Measurements from ENCODE around the gene ADGRA1.

Gene ADGRA1

GRCh38 chr10:133076274-133077038 is 11.3 kb upstream of the ADGRA1 start:
- H3K27ac Mint-ChIP-seq: no peak overlapping the region
- H3K27me3 Mint-ChIP-seq (ENCODE audit: low read depth): no peaks in the 10 kb centered on the region
- no peaks in the 10 kb centered on the region for H3K36me3 Mint-ChIP-seq (ENCODE audit: low read depth)
- no peaks in the 10 kb centered on the region for H3K9me3 Mint-ChIP-seq
- H3K4me1 Mint-ChIP-seq (ENCODE audit: low read depth): no peaks in the 10 kb centered on the region
- H3K4me3 Mint-ChIP-seq: no peak overlapping the region

DNA sequence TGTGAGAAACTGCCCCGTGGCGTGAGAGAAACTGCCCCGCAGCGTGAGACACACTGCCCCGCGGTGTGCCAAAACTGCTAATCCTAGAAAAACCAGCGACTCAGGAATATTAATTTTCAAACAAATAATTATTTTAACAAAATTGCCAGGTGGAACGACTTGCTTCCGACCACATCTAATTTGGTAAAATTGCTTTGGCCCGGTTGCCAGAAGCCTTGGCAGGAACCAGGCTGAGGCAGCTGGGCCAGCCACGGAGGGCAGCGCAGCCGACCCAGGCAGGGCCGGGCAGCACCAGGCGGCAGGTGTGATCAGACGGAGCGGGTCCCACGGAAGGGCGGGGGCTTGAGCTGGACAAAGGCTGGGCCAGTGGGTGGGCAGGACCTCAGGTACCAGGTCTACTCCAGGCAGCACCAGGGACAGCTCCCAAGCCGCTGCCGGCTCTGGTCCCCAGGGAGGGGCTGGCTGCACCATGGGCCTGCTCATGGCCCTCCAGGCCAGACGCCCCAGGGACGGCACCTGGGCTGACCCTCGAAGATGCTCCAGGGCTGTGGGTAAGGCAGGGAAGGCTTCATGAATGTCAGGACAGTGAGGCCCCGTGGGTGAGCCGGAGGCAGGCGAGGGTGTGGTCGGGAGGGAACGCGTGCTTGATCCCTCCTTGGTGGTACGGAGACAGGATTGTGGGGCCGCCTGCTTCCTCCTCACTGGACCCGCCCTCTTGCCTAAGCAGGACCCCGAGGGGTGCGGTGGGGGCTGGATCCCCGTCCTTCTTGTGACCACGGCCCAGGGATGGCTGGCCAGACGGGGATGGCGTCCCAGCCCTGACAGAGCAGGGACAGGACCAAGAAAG is 7.7 kb upstream of the ADGRA1 start:
- no peaks in the 10 kb centered on the region for H3K36me3 Mint-ChIP-seq (ENCODE audit: low read depth)
- no peak overlapping the region for H3K27ac Mint-ChIP-seq
- no peak overlapping the region for H3K4me3 Mint-ChIP-seq
- no peaks in the 10 kb centered on the region for H3K4me1 Mint-ChIP-seq (ENCODE audit: low read depth)
- no peaks in the 10 kb centered on the region for H3K27me3 Mint-ChIP-seq (ENCODE audit: low read depth)
- no peaks in the 10 kb centered on the region for H3K9me3 Mint-ChIP-seq

GRCh38 chr10:133080683-133081040 is 7.1 kb upstream of the ADGRA1 start:
- Mint-ChIP-seq H3K27me3 (ENCODE audit: low read depth) (no peaks in the 10 kb centered on the region), H3K9me3 (no peaks in the 10 kb centered on the region), H3K36me3 (ENCODE audit: low read depth) (no peaks in the 10 kb centered on the region), H3K27ac (no peak overlapping the region), H3K4me3 (no peak overlapping the region), H3K4me1 (ENCODE audit: low read depth) (no peaks in the 10 kb centered on the region)

DNA sequence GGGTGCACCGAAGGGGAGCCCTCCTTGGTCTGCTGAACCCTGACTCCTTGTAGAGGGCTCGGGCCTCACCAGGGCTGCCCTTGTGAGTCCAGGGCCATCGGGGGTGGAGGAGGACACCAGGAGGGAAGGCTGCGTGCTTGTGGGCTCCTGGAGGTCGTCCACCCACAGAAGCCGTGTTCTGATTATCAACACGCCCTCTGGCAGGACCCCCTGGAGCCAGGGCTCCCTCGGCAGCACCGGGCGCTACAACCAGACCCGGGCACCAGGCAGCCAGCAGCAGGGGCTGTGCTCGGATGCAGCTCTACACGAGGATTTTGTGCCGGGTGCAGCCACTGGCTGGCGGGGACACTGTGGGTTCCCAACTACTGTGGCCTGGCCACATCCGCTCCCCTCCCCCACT is 6.1 kb upstream of the ADGRA1 start:
- H3K27me3 Mint-ChIP-seq (ENCODE audit: low read depth): peaks cover 2% of the 10 kb centered on the region
- no peak overlapping the region for H3K27ac Mint-ChIP-seq
- no peak overlapping the region for H3K4me3 Mint-ChIP-seq
- no peaks in the 10 kb centered on the region for H3K4me1 Mint-ChIP-seq (ENCODE audit: low read depth)
- no peaks in the 10 kb centered on the region for H3K9me3 Mint-ChIP-seq
- H3K36me3 Mint-ChIP-seq (ENCODE audit: low read depth): no peaks in the 10 kb centered on the region

GRCh38 chr10:133082685-133083421 is 4.9 kb upstream of the ADGRA1 start:
- no peak overlapping the region for H3K4me3 Mint-ChIP-seq
- no peaks in the 10 kb centered on the region for H3K4me1 Mint-ChIP-seq (ENCODE audit: low read depth)
- H3K27ac Mint-ChIP-seq: no peak overlapping the region
- no peaks in the 10 kb centered on the region for H3K36me3 Mint-ChIP-seq (ENCODE audit: low read depth)
- peaks cover 9% of the 10 kb centered on the region for H3K27me3 Mint-ChIP-seq (ENCODE audit: low read depth)
- no peaks in the 10 kb centered on the region for H3K9me3 Mint-ChIP-seq

GRCh38 chr10:133083422-133084100 is 4.2 kb upstream of the ADGRA1 start:
- Mint-ChIP-seq H3K27me3 (ENCODE audit: low read depth) (peaks cover 9% of the 10 kb centered on the region), H3K4me3 (no peak overlapping the region), H3K9me3 (no peaks in the 10 kb centered on the region), H3K27ac (no peak overlapping the region), H3K4me1 (ENCODE audit: low read depth) (no peaks in the 10 kb centered on the region), H3K36me3 (ENCODE audit: low read depth) (no peaks in the 10 kb centered on the region)

- H3K27me3 Mint-ChIP-seq (ENCODE audit: low read depth): peaks cover 9% of the 10 kb centered on the region
- H3K27ac Mint-ChIP-seq: no peak overlapping the region
- no peaks in the 10 kb centered on the region for H3K4me1 Mint-ChIP-seq (ENCODE audit: low read depth)
- H3K36me3 Mint-ChIP-seq (ENCODE audit: low read depth): no peaks in the 10 kb centered on the region
- no peak overlapping the region for H3K4me3 Mint-ChIP-seq
- H3K9me3 Mint-ChIP-seq: no peaks in the 10 kb centered on the region
Measured at GRCh38 chr10:133084491-133084890, 3.2 kb upstream of the ADGRA1 start.

DNA sequence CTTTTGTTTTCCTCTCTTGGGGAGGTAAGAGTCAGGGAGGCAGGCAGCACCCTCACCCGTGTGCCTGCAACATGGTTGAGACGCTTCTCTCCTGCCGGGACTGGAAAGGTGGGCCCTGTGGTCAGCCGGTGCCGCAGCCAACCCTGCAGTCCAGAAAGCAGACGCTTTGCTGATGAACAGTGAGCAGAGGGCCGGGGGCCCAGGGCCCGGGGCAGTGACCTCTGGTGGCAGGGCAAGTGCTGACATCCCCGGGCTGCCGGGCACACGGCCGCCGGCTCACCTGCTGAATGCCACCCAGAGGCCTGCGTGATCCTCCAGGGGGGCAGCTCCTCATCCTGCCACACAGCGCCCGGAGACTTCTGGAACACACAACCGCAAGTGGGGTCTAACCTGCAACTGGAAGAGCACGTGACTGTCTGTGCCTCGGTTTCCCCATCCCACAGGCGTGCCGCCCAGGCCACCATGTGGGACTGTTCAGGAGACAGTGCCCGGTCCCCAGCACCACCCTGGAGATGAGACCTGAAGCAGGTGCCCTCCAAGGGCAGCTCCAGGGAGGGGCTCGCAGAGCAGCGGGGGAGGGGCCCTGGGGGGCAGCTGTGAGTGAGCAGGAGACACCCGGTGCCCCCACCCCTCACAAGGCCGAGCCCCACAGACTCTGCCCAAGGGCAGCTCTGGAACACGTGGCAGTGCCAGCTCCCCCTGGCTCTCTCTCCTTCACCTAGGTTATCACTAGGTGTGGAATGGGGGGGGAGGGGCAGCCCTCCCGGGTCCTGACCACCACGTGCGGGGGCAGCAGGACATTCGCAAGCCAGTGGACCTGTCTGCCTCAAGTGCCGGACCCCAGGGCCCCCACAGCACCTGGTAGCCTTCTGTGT is 2.2 kb upstream of the ADGRA1 start:
- Mint-ChIP-seq H3K4me3 (no peak overlapping the region), H3K36me3 (ENCODE audit: low read depth) (no peaks in the 10 kb centered on the region), H3K9me3 (no peaks in the 10 kb centered on the region), H3K4me1 (ENCODE audit: low read depth) (no peaks in the 10 kb centered on the region), H3K27ac (no peak overlapping the region), H3K27me3 (ENCODE audit: low read depth) (peaks cover 9% of the 10 kb centered on the region)

DNA sequence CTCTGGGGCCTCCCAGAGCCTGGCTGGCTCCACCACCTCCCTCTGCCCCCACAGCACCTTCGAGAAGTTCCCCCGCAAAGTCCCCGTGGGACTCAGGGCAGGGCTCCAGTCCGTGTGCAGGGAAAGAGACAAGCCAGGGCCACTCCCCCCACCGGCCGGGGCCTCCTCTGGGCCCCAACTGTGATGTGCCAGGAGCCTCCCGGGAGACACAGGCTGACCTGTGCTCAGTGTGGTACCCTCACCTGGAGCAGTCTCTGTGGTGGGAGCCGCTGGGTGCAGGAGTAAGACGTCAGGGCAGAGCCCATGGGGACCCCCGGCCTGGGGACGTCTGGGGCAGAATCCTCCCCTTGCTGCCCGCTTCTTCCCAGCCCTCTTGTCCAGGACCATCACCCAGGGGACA is 1.5 kb upstream of the ADGRA1 start:
- Mint-ChIP-seq H3K27me3 (ENCODE audit: low read depth) (peaks cover 11% of the 10 kb centered on the region), H3K4me1 (ENCODE audit: low read depth) (no peaks in the 10 kb centered on the region), H3K36me3 (ENCODE audit: low read depth) (no peaks in the 10 kb centered on the region), H3K4me3 (no peak overlapping the region), H3K27ac (no peak overlapping the region), H3K9me3 (no peaks in the 10 kb centered on the region)

DNA sequence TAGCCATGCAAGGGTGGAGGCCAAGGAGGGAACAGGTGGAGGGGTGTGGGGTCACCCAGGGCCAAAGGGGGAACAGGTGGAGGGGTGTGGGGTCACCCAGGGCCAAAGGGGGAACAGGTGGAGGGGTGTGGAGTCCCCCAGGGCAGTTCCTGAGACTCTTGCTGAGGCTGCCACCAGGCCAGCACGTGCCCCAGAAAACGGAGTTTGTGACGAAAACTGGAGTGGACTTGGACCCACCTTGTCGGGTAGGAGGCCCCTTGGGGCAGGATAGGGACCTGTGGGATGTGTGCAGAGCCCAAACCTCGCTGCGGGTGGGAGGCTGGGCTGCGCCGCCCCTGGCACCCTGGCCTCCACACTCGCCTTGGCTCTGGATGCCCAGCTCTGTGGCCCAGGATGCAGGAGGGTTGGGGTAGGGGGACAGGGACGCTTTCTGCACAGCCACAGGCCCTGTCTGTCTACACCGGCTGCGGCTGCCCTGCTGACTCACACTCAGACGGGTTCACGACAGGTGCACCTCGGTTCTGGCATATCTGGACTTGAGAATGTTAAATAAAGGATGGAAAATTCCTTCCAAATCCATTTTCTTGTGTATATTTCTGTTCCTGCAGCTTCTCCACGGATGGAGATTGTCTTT is 562 bp upstream of the ADGRA1 start:
- Mint-ChIP-seq H3K36me3 (ENCODE audit: low read depth) (no peaks in the 10 kb centered on the region), H3K27me3 (ENCODE audit: low read depth) (peaks cover 13% of the 10 kb centered on the region), H3K9me3 (no peaks in the 10 kb centered on the region), H3K27ac (no peak overlapping the region), H3K4me3 (no peak overlapping the region), H3K4me1 (ENCODE audit: low read depth) (no peaks in the 10 kb centered on the region)

- Mint-ChIP-seq H3K27ac (no peak overlapping the region), H3K27me3 (ENCODE audit: low read depth) (peaks cover 13% of the 10 kb centered on the region), H3K9me3 (no peaks in the 10 kb centered on the region), H3K36me3 (ENCODE audit: low read depth) (no peaks in the 10 kb centered on the region), H3K4me1 (ENCODE audit: low read depth) (no peaks in the 10 kb centered on the region), H3K4me3 (no peak overlapping the region)
Measured at GRCh38 chr10:133088179-133088955, 643 bp downstream of the ADGRA1 start.

DNA sequence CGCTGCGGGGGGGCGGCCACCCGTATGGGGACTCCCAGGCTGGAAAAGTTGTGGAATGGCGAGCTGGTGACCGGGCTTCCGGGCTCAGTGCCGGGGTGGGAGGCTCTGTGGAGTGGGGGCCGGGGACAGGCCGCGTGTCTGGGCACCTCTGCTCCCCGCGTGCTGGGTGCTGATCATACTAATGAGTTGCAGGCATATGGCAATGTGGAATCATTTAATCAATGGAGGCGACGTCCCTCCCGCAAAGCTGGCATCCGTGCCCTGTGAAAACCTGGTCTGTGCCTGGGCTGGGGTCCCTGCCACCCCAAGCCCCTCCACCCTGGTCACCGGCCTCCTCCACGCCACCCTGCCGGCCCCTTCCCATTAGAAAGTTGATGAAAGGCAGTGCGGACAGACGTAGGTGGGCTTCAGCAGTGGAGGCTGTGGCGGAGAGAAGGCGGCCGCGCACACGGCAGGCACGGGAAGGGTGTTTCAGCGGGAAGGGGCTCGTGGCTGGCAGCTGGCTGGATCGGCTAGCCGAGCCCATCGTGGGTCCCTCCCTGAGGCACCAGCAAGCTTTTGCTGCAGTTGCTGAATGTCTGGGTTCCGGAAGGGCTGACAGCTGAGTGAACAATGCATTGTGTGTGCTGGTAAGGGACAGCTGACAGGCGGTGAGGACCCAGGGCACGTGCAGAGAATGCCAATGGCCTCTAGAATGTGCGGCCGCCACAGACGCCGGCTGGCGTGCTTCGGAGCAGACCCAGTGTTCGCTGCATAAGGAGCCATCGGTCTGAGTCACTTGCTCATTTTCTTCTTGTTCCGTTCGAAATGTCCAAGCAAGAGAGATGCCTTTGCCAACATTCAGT is 1.5 kb downstream of the ADGRA1 start:
- H3K27me3 Mint-ChIP-seq (ENCODE audit: low read depth): peaks cover 13% of the 10 kb centered on the region
- no peaks in the 10 kb centered on the region for H3K9me3 Mint-ChIP-seq
- H3K36me3 Mint-ChIP-seq (ENCODE audit: low read depth): no peaks in the 10 kb centered on the region
- H3K27ac Mint-ChIP-seq: no peak overlapping the region
- H3K4me1 Mint-ChIP-seq (ENCODE audit: low read depth): no peaks in the 10 kb centered on the region
- H3K4me3 Mint-ChIP-seq: no peak overlapping the region
